H1 (cell line): ENCODE data around the gene SEC24C. TPM values are rescaled to one million over a fixed set of nuclear protein-coding genes. Genes with fewer than 3 reads are reported as not detected.

ENCODE experiments used
- CTCF ChIA-PET: fragments of 300-600 bp; sonication (Branson Sonifier 250); formaldehyde crosslinking; loops from one replicate; lab custom pipeline; 2021; ENCODE audit not compliant: partially characterized antibody; lab: Charles Lee
- POLR2A ChIA-PET: fragments of 300-600 bp; sonication (Branson Sonifier 250); formaldehyde crosslinking; loops from one replicate; lab custom pipeline; 2021; ENCODE audit warnings: inconsistent platforms; ENCODE audit not compliant: partially characterized antibody; lab: Charles Lee
- DNase-seq, 2 experiments: peaks; one replicate each; pipeline versions ENCODE4 v3.0.0 to v3.0.0-alpha.2; 2010 to 2022; ENCODE audit warnings: low spot score in 2 of 2, low read depth in 1 of 2, mixed read lengths in 1 of 2
- FAIRE-seq: peaks from 2 replicates; lab custom pipeline; 2011; peaks lifted over from hg19 to GRCh38; lab: Jason Lieb, UNC
- H2AFZ ChIP-seq: 2 replicates; pipeline ENCODE4 v1.8.1; 2012; ENCODE audit warnings: low read length, inconsistent platforms
- H2AK5ac ChIP-seq: 2 replicates; pipeline ENCODE4 v1.6.1; 2013; ENCODE audit warnings: low read depth, low read length
- H2BK120ac ChIP-seq: replicated peaks from 2 replicates; pipeline ENCODE3; 2013; ENCODE audit warnings: low read depth, low read length, inconsistent platforms
- H2BK12ac ChIP-seq: 2 replicates; pipeline ENCODE4 v1.6.1; 2013; ENCODE audit warnings: low read depth, low read length
- H2BK15ac ChIP-seq: 2 replicates; pipeline ENCODE4 v1.6.1; 2013; ENCODE audit warnings: low read length
- H2BK20ac ChIP-seq: 2 replicates; pipeline ENCODE4 v1.6.1; 2013; ENCODE audit warnings: low read length
- H2BK5ac ChIP-seq: 2 replicates; pipeline ENCODE4 v1.6.1; 2013; ENCODE audit warnings: low read depth, low read length
- H3K14ac ChIP-seq: 2 replicates; pipeline ENCODE4 v1.6.1; 2013; ENCODE audit warnings: inconsistent platforms; ENCODE audit not compliant: insufficient read length
- H3K18ac ChIP-seq: 2 replicates; pipeline ENCODE4 v1.6.1; 2013; ENCODE audit warnings: low read length; ENCODE audit errors: extremely low read depth
- H3K23ac ChIP-seq: 2 replicates; pipeline ENCODE4 v1.6.1; 2013; ENCODE audit warnings: inconsistent platforms; ENCODE audit not compliant: insufficient read length
- H3K23me2 ChIP-seq: 2 replicates; pipeline ENCODE4 v1.6.1; 2013; ENCODE audit warnings: low read depth, low read length
- H3K27ac ChIP-seq: 2 replicates; pipeline ENCODE4 v1.6.1; 2011; ENCODE audit warnings: low read depth, low read length, inconsistent platforms
- H3K27me3 ChIP-seq, 4 experiments: replicated peaks in 1 of 4; 1 replicate in 1 of 4; 2 replicates in 3 of 4; pipeline versions ENCODE4 v1.6.1 to v1.8.1; 2011 to 2013; ENCODE audit warnings: low read length in 3 of 4, mild to moderate bottlenecking in 3 of 4, inconsistent platforms in 2 of 4, mixed read lengths in 2 of 4, moderate library complexity in 1 of 4; ENCODE audit not compliant: control insufficient read depth in 3 of 4, insufficient read depth in 3 of 4; ENCODE audit errors: extremely low read depth in 1 of 4
- H3K36me3 ChIP-seq, 4 experiments: 2 replicates each; pipeline versions ENCODE4 v1.6.1 to v1.8.1; 2011 to 2013; ENCODE audit warnings: mild to moderate bottlenecking in 4 of 4, low read length in 3 of 4, moderate library complexity in 2 of 4, control low read depth in 1 of 4, inconsistent platforms in 1 of 4; ENCODE audit not compliant: insufficient read depth in 4 of 4, control insufficient read depth in 2 of 4
- H3K4ac ChIP-seq: replicated peaks from 2 replicates; pipeline ENCODE3; 2013; ENCODE audit warnings: low read length, low read depth, mixed read lengths, inconsistent platforms; ENCODE audit not compliant: insufficient read length
- H3K4me1 ChIP-seq, 4 experiments: replicated peaks in 1 of 4; 1 replicate in 1 of 4; 2 replicates in 3 of 4; pipeline versions ENCODE4 v1.6.1 to v1.8.1; 2011 to 2013; ENCODE audit warnings: low read length in 3 of 4, inconsistent platforms in 2 of 4, mixed read lengths in 1 of 4; ENCODE audit not compliant: insufficient read depth in 4 of 4, control insufficient read depth in 3 of 4
- H3K4me2 ChIP-seq, 2 experiments: 2 replicates each; pipeline versions ENCODE4 v1.6.1 to v1.8.1; 2011 to 2013; ENCODE audit warnings: low read depth in 2 of 2, low read length in 2 of 2, control low read depth in 1 of 2, inconsistent platforms in 1 of 2, mild to moderate bottlenecking in 1 of 2; ENCODE audit not compliant: insufficient read depth in 1 of 2
- H3K4me3 ChIP-seq, 4 experiments: fragments of 200-600, 300-600 bp in 1 of 4; sonication (generic), shearing (Covaris generic), sonication (Bioruptor Twin) in 1 of 4; 2 replicates each; pipeline versions ENCODE4 v1.5.1 to v1.8.1; 2011 to 2016; ENCODE audit warnings: low read length in 4 of 4, low read depth in 3 of 4, control low read depth in 2 of 4, inconsistent platforms in 2 of 4, mild to moderate bottlenecking in 2 of 4, mixed read lengths in 1 of 4, moderate library complexity in 1 of 4; ENCODE audit not compliant: insufficient read depth in 2 of 4; ENCODE audit errors: extremely low read depth in 1 of 4
- H3K56ac ChIP-seq: replicated peaks from 2 replicates; pipeline ENCODE3; 2013; ENCODE audit warnings: low read depth, mild to moderate bottlenecking, mixed read lengths, low read length, inconsistent platforms; ENCODE audit not compliant: insufficient read length
- H3K79me1 ChIP-seq: 2 replicates; pipeline ENCODE4 v1.6.1; 2013; ENCODE audit warnings: low read depth, low read length, control low read depth
- H3K79me2 ChIP-seq, 2 experiments: 2 replicates each; pipeline versions ENCODE4 v1.6.1 to v1.8.1; 2012 to 2013; ENCODE audit warnings: low read length in 2 of 2, mild to moderate bottlenecking in 2 of 2, inconsistent platforms in 1 of 2; ENCODE audit not compliant: insufficient read depth in 2 of 2, control insufficient read depth in 1 of 2
- H3K9ac ChIP-seq, 4 experiments: replicated peaks in 1 of 4; 1 replicate in 1 of 4; 2 replicates in 3 of 4; pipeline versions ENCODE4 v1.6.1 to v1.8.1; 2011 to 2013; ENCODE audit warnings: low read depth in 3 of 4, low read length in 3 of 4, control low read depth in 2 of 4, mild to moderate bottlenecking in 2 of 4, moderate library complexity in 2 of 4, inconsistent platforms in 1 of 4; ENCODE audit errors: extremely low read depth in 1 of 4
- H3K9me3 ChIP-seq, 2 experiments: 2 replicates each; pipeline versions ENCODE4 v1.6.1 to v1.8.1; 2012 to 2013; ENCODE audit warnings: mild to moderate bottlenecking in 2 of 2, moderate library complexity in 2 of 2, control low read depth in 1 of 2, inconsistent platforms in 1 of 2, low read depth in 1 of 2, low read length in 1 of 2, mixed read lengths in 1 of 2; ENCODE audit not compliant: insufficient read depth in 2 of 2
- H4K20me1 ChIP-seq, 2 experiments: replicated peaks in 1 of 2; 2 replicates each; pipeline versions ENCODE3 to v1.8.1; 2011 to 2013; ENCODE audit warnings: inconsistent platforms in 2 of 2, low read length in 2 of 2, mild to moderate bottlenecking in 1 of 2; ENCODE audit not compliant: insufficient read depth in 2 of 2, control insufficient read depth in 1 of 2
- H4K5ac ChIP-seq: 2 replicates; pipeline ENCODE4 v1.6.1; 2013; ENCODE audit warnings: low read length, low read depth, mixed read lengths, inconsistent platforms; ENCODE audit not compliant: insufficient read length
- H4K8ac ChIP-seq: 2 replicates; pipeline ENCODE4 v1.8.0; 2013; ENCODE audit warnings: mild to moderate bottlenecking, moderate library complexity, low read length, inconsistent platforms; ENCODE audit not compliant: insufficient read depth; ENCODE audit errors: extremely low read depth
- H4K91ac ChIP-seq: replicated peaks from 2 replicates; pipeline ENCODE3; 2013; ENCODE audit warnings: low read length, mixed read lengths, inconsistent platforms; ENCODE audit not compliant: insufficient read length
- HDAC2 ChIP-seq, 2 experiments: fragments of 300-600 bp in 1 of 2; sonication (generic) in 1 of 2; IDR thresholded peaks; 2 replicates each; pipeline ENCODE4 v1.6.1; 2011 to 2012; ENCODE audit warnings: low read depth in 2 of 2, low read length in 2 of 2, mild to moderate bottlenecking in 2 of 2, moderate library complexity in 2 of 2, borderline replicate concordance in 1 of 2, inconsistent platforms in 1 of 2
- RFX5 ChIP-seq: IDR thresholded peaks from 2 replicates; pipeline ENCODE4 v1.6.1; 2011; ENCODE audit warnings: low read depth, low read length, improper control_type of control experiment, borderline replicate concordance
- SIN3A ChIP-seq, 2 experiments: IDR thresholded peaks in 1 of 2; conservative IDR thresholded peaks in 1 of 2; 2 replicates each; pipeline ENCODE4 v1.6.1; 2011 to 2012; ENCODE audit warnings: low read length in 2 of 2, improper control_type of control experiment in 1 of 2, low read depth in 1 of 2, mild to moderate bottlenecking in 1 of 2
- WGBS, 2 experiments: shearing (Covaris generic) in 1 of 2; methylation state at CpG; one replicate each; pipeline versions ENCODE4 v1.1.6 to v1.1.7; 2013 to 2015; ENCODE audit warnings: low lambda C conversion rate in 2 of 2, mixed read lengths in 2 of 2, inconsistent platforms in 1 of 2, low coverage in 1 of 2, missing lambda C conversion rate in 1 of 2; ENCODE audit not compliant: insufficient replicate concordance in 2 of 2, insufficient coverage in 1 of 2, insufficient read length in 1 of 2; ENCODE audit errors: extremely low coverage in 1 of 2, missing lambda C conversion rate in 1 of 2; 5-methylcytosine and 5-hydroxymethylcytosine counted together
- polyA plus RNA-seq, 7 experiments: library from polyadenylated mRNA; depleted of rRNA in 3 of 7; stranded (reverse) in 5 of 7; unstranded in 2 of 7; fragments of >200 nt in 5 of 7; fragments of 200-250 nt in 2 of 7; gene quantifications; 1 replicate in 5 of 7; 2 replicates in 1 of 7; 4 replicates in 1 of 7; pipeline versions ENCODE4 v1.2.1 to v1.2.3, GENCODE V29; 2011 to 2013; ENCODE audit warnings: missing spikeins in 2 of 7, mixed read lengths in 2 of 7
- total RNA-seq: library from RNA; stranded (reverse); fragmentation: NEBNext Ultra II Directional; extraction: Animal tissue kit (Norgen Biotek cat#: 25700); gene quantifications from 2 replicates; pipeline ENCODE4 v1.2.1, GENCODE V29; 2021

The SEC24C gene
- total and polyA plus RNA-seq, 2 of the 8 experiments (the other 6 are each of a cell fraction or from before 2014, with no cell fraction given): 63.2 to 67.4 TPM

- H3K27me3 ChIP-seq: no peaks in the 10 kb centered on the region
- H3K14ac ChIP-seq: no peak overlapping the region
- WGBS, 2 experiments: 3% methylated on average over 10 of the region's 10 CpGs; no CpG with 5 or more reads in 1 of the 2 experiments
- CTCF ChIA-PET: interaction anchor here (1.0 to 1.3 kb wide), 3 partner anchors 14 to 28 kb away, joined by 4 to 5 read pairs (median 4); a partner anchor contains a TSS
- H3K56ac ChIP-seq: no peak overlapping the region
- no peak overlapping the region for H2AK5ac ChIP-seq
- H4K8ac ChIP-seq: 0 out of 2 replicates have a peak overlapping the region, but pooled peaks have one; percentile 22
- peaks cover 8% of the 10 kb centered on the region for H3K79me1 ChIP-seq
- POLR2A ChIA-PET: interaction anchor here (1.1 to 7.0 kb wide), 10 partner anchors 9 to 491 kb away, joined by 3 to 124 read pairs (median 5); partner anchors contain the start of gene CHCHD1
- DNase-seq: no peak
- H4K91ac ChIP-seq: no peak overlapping the region
- H3K9me3 ChIP-seq: no peaks in the 10 kb centered on the region
- H2BK15ac ChIP-seq: 0 out of 2 replicates have a peak overlapping the region, but pooled peaks have one; percentile 46
- H3K9ac ChIP-seq: peak overlapping the region in 3 of 4 experiments; percentile 69 to 93 (median 87); a peak in 5 of 7 replicates
- 0 out of 2 replicates have a peak overlapping the region, but pooled peaks have one; percentile 17 for H3K27ac ChIP-seq
- no peak for FAIRE-seq
- H2BK20ac ChIP-seq: no peak overlapping the region
- peaks cover 0 to 19% of the 10 kb centered on the region in 2 experiments; a peak in 2 of 4 replicates for H3K79me2 ChIP-seq
- H2BK120ac ChIP-seq: no peak overlapping the region
- H3K4me3 ChIP-seq: peak overlapping the region; percentile 69 to 92 (median 82)
- no peak overlapping the region for H3K23ac ChIP-seq
- H4K20me1 ChIP-seq: no peaks in the 10 kb centered on the region
- H3K4me2 ChIP-seq: peak overlapping the region; percentile 49 to 72
- H2AFZ ChIP-seq: peak overlapping the region; percentile 44; the same call in 1 of the 2 replicates
- H2BK12ac ChIP-seq: no peak overlapping the region
- H3K4ac ChIP-seq: no peak overlapping the region
- H3K23me2 ChIP-seq: peaks cover 3% of the 10 kb centered on the region; the same call in 1 of the 2 replicates
- TF ChIP-seq RFX5 (no peak), SIN3A (conservative IDR thresholded peaks at IDR 0.05 in 1 of 2, IDR thresholded peaks at IDR 0.05 in 1 of 2; ENCODE audit: low read depth in 1 of 2, low read length in 2 of 2) (peak; percentile 52 to 74; a peak in 3 of 4 replicates), HDAC2 (IDR thresholded peaks at IDR 0.05; ENCODE audit: borderline replicate concordance in 1 of 2, low read depth in 2 of 2, low read length in 2 of 2) (0 out of 4 replicates have a peak, but pooled peaks of 1 of the 2 experiments have one; percentile 83)
- H3K36me3 ChIP-seq: peaks cover 4 to 11% (median 5%) of the 10 kb centered on the region in 4 experiments; a peak in 4 of 8 replicates
- no peak overlapping the region for H4K5ac ChIP-seq
- peaks cover 5 to 20% (median 10%) of the 10 kb centered on the region in 4 experiments; a peak in 6 of 7 replicates for H3K4me1 ChIP-seq
- no peak overlapping the region; the same call in 1 of the 2 replicates for H3K18ac ChIP-seq
- H2BK5ac ChIP-seq: peak overlapping the region; percentile 84; the same call in 1 of the 2 replicates
Observed at GRCh38 chr10:73744664-73744975, 448 bp downstream of the SEC24C start.
